ENCODE results near the gene ALPL.

The ALPL gene

GRCh38 chr1:21593231-21593630 is 84.0 kb downstream of the ALPL start:
- H2AFZ ChIP-seq (ENCODE audit: low read depth, low read length) = no peak overlapping the region
- H3K9ac ChIP-seq (ENCODE audit: low read length) = no peak overlapping the region
- H3K4me1 ChIP-seq (ENCODE audit: low read length) = no peaks in the 10 kb centered on the region
- H3K4me2 ChIP-seq (ENCODE audit: low read length) = no peak overlapping the region
- H3K79me2 ChIP-seq (ENCODE audit: low read length) = no peaks in the 10 kb centered on the region
- no peaks in the 10 kb centered on the region for H3K9me3 ChIP-seq (ENCODE audit: insufficient read depth, low read length)
- no peaks in the 10 kb centered on the region for H3K36me3 ChIP-seq (replicated peaks; ENCODE audit: low read depth, low read length)
- H4K20me1 ChIP-seq (ENCODE audit: insufficient read depth, low read length) = no peaks in the 10 kb centered on the region
- H3K27ac ChIP-seq (ENCODE audit: low read length) = no peak overlapping the region
- H3K27me3 ChIP-seq (ENCODE audit: low read depth, low read length) = 0 out of 2 replicates have a peak, but pooled peaks cover 4% of the 10 kb centered on the region
- no peak for TF ChIP-seq CTCF (IDR thresholded peaks at IDR 0.05; ENCODE audit: low read depth, low read length)
- TF ChIP-seq EZH2phosphoT487 (IDR thresholded peaks at IDR 0.05; ENCODE audit: low read depth) = no peak
- no peak overlapping the region for H3K4me3 ChIP-seq (ENCODE audit: low read length)

DNA sequence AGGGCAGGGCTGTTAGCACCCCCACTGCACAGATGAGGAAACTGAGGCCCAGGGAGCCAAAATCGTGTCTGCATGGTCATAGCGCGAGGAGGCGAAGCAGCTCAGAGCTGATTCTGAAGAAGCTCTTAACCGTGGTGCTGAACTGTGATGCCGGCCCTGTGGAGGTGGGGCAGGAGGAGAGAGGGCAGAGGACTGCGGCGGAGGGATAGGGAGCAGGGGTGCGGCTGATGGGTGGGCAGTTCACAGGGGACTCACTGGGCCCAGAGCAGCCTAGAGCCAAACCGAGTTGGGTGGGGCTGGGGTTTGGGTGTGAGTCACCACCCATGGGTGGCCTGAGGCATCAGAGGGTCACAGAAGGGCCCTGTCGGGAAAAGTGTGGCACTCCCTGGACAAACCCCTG is 85.3 kb downstream of the ALPL start:
- TF ChIP-seq CTCF (IDR thresholded peaks at IDR 0.05; ENCODE audit: low read depth, low read length) (no peak), EZH2phosphoT487 (IDR thresholded peaks at IDR 0.05; ENCODE audit: low read depth) (no peak)
- H3K27me3 ChIP-seq (ENCODE audit: low read depth, low read length) = 0 out of 2 replicates have a peak, but pooled peaks cover 4% of the 10 kb centered on the region
- H3K36me3 ChIP-seq (replicated peaks; ENCODE audit: low read depth, low read length) = no peaks in the 10 kb centered on the region
- no peaks in the 10 kb centered on the region for H4K20me1 ChIP-seq (ENCODE audit: insufficient read depth, low read length)
- no peaks in the 10 kb centered on the region for H3K9me3 ChIP-seq (ENCODE audit: insufficient read depth, low read length)
- H3K79me2 ChIP-seq (ENCODE audit: low read length) = no peaks in the 10 kb centered on the region
- no peak overlapping the region for H3K4me3 ChIP-seq (ENCODE audit: low read length)
- no peak overlapping the region for H2AFZ ChIP-seq (ENCODE audit: low read depth, low read length)
- no peak overlapping the region for H3K4me2 ChIP-seq (ENCODE audit: low read length)
- H3K9ac ChIP-seq (ENCODE audit: low read length) = no peak overlapping the region
- H3K4me1 ChIP-seq (ENCODE audit: low read length) = no peaks in the 10 kb centered on the region
- H3K27ac ChIP-seq (ENCODE audit: low read length) = no peak overlapping the region

- Histone ChIP-seq H3K79me2 (ENCODE audit: low read length) (no peaks in the 10 kb centered on the region), H3K4me3 (ENCODE audit: low read length) (no peak overlapping the region), H3K9me3 (ENCODE audit: insufficient read depth, low read length) (no peaks in the 10 kb centered on the region), H4K20me1 (ENCODE audit: insufficient read depth, low read length) (no peaks in the 10 kb centered on the region), H3K36me3 (replicated peaks; ENCODE audit: low read depth, low read length) (no peaks in the 10 kb centered on the region), H3K9ac (ENCODE audit: low read length) (no peak overlapping the region), H3K27ac (ENCODE audit: low read length) (no peak overlapping the region), H3K4me1 (ENCODE audit: low read length) (no peaks in the 10 kb centered on the region), H2AFZ (ENCODE audit: low read depth, low read length) (no peak overlapping the region), H3K4me2 (ENCODE audit: low read length) (no peak overlapping the region), H3K27me3 (ENCODE audit: low read depth, low read length) (0 out of 2 replicates have a peak, but pooled peaks cover 4% of the 10 kb centered on the region)
- TF ChIP-seq EZH2phosphoT487 (IDR thresholded peaks at IDR 0.05; ENCODE audit: low read depth) (no peak), CTCF (IDR thresholded peaks at IDR 0.05; ENCODE audit: low read depth, low read length) (peak; percentile 63)
These were observed 86.0 kb downstream of the ALPL start for GRCh38 chr1:21594935-21595897.

DNA sequence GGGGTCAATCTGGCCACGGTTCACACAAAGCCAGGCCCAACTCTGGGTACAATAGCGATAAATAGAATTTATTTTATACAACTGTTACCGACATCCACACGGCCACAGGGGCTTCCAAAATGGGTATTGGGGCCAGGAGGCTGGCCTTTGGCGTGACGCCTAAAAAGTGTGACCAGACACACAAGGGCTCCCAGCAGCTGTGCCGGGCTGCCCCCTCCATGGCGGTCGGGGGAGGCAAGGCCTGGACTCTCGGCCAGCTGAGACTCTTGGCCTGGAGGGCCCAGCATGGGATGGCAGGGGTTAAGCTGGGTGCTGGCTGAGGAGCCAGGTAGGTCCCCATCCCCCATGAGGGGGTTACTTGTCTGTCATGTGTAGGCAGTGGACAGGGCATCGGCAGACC is 87.0 kb downstream of the ALPL start:
- TF ChIP-seq CTCF (IDR thresholded peaks at IDR 0.05; ENCODE audit: low read depth, low read length) (no peak), EZH2phosphoT487 (IDR thresholded peaks at IDR 0.05; ENCODE audit: low read depth) (no peak)
- Histone ChIP-seq H3K27me3 (ENCODE audit: low read depth, low read length) (no peaks in the 10 kb centered on the region), H2AFZ (ENCODE audit: low read depth, low read length) (no peak overlapping the region), H3K9ac (ENCODE audit: low read length) (no peak overlapping the region), H3K4me3 (ENCODE audit: low read length) (no peak overlapping the region), H3K9me3 (ENCODE audit: insufficient read depth, low read length) (no peaks in the 10 kb centered on the region), H3K4me2 (ENCODE audit: low read length) (no peak overlapping the region), H3K27ac (ENCODE audit: low read length) (no peak overlapping the region), H3K36me3 (replicated peaks; ENCODE audit: low read depth, low read length) (no peaks in the 10 kb centered on the region), H3K4me1 (ENCODE audit: low read length) (no peaks in the 10 kb centered on the region), H4K20me1 (ENCODE audit: insufficient read depth, low read length) (no peaks in the 10 kb centered on the region), H3K79me2 (ENCODE audit: low read length) (no peaks in the 10 kb centered on the region)

Measured in OCI-LY3 (cell line).